SKM-1 treated with dmso at 0.1 percent for 144 hours (cell line): ENCODE measurements around the gene UQCRQ.

Experiments
- DNase-seq: peaks from one replicate; lab custom pipeline; 2025; ENCODE audit not compliant: unreplicated experiment; lab: John Stamatoyannopoulos, UW

The UQCRQ gene

GRCh38 chr5:132907161-132907560, 40.7 kb downstream of the UQCRQ start:
- no peak for DNase-seq

- DNase-seq = no peak
Observed at GRCh38 chr5:132909702-132910101, 43.3 kb downstream of the UQCRQ start.

GRCh38 chr5:132915681-132916080, 49.2 kb downstream of the UQCRQ start:
- no peak for DNase-seq

DNA sequence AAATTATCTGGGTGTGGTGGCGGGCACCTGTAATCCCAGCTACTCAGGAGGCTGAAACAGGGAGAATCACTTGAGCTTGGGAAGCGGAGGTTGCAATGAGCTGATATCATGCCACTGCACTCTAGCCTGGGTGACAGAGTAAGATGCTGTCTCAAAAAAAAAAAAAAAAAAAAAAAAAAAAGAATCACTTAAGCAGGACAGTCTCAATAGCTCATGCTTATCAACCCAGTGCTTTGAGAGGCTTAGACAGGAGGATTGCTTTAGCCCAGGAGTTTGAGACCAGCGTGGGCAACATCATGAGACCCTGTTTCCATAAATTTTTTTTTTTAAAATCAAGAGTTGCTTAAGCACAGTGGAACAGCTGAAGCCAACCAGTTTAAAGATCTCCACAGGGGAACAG, 49.6 kb downstream of the UQCRQ start:
- DNase-seq = no peak
